HG03469 (cell line): ENCODE measurements around the gene RANBP3.

Experiments used
- ATAC-seq: cut with Tn5 transposase; IDR thresholded peaks from one replicate; pipeline ENCODE4 v1.9.1; 2021; ENCODE audit warnings: mild to moderate bottlenecking, moderate library complexity, moderate number of reproducible peaks; ENCODE audit not compliant: unreplicated experiment

RANBP3 gene

GRCh38 chr19:5931251-5931650 lies 46.7 kb downstream of the RANBP3 start:
- ATAC-seq = no peak

GRCh38 chr19:5929625-5930024 lies 48.3 kb downstream of the RANBP3 start:
- no peak for ATAC-seq

GRCh38 chr19:5929179-5929578 lies 48.8 kb downstream of the RANBP3 start:
- no peak for ATAC-seq

- ATAC-seq = no peak
These were observed 50.5 kb downstream of the RANBP3 start for GRCh38 chr19:5927441-5927821.

- ATAC-seq = no peak
These were observed 51.1 kb downstream of the RANBP3 start for GRCh38 chr19:5926641-5927440.

GRCh38 chr19:5925830-5926427 lies 52.0 kb downstream of the RANBP3 start:
- no peak for ATAC-seq

GRCh38 chr19:5923356-5923755 lies 54.6 kb downstream of the RANBP3 start:
- ATAC-seq = no peak

- no peak for ATAC-seq
These were observed 55.8 kb downstream of the RANBP3 start for GRCh38 chr19:5922161-5922545.

GRCh38 chr19:5921516-5922160 lies 56.3 kb downstream of the RANBP3 start:
- no peak for ATAC-seq

GRCh38 chr19:5918463-5919079 lies 59.4 kb downstream of the RANBP3 start:
- no peak for ATAC-seq

- no peak for ATAC-seq
These were observed 60.4 kb downstream of the RANBP3 start for GRCh38 chr19:5917431-5918107.

GRCh38 chr19:5916181-5916708 lies 61.7 kb downstream of the RANBP3 start:
- no peak for ATAC-seq

- ATAC-seq = no peak
These were observed 62.2 kb downstream of the RANBP3 start for GRCh38 chr19:5915782-5916165.

GRCh38 chr19:5914946-5915781 lies 62.8 kb downstream of the RANBP3 start:
- ATAC-seq = no peak

- no peak for ATAC-seq
These were observed 63.6 kb downstream of the RANBP3 start for GRCh38 chr19:5914358-5914774.

GRCh38 chr19:5913739-5914357 lies 64.1 kb downstream of the RANBP3 start, which contains the start of gene CAPS:
Gene CAPS, plus strand, starts transcription at chr19:5914254. Its CDS starts 153 bp downstream, at chr19:5914407.
- ATAC-seq = no peak

- ATAC-seq = no peak
These were observed 66.6 kb downstream of the RANBP3 start for GRCh38 chr19:5911366-5911765.

- ATAC-seq = no peak
These were observed 67.4 kb downstream of the RANBP3 start for GRCh38 chr19:5910638-5910907.

GRCh38 chr19:5908773-5909442 lies 69.0 kb downstream of the RANBP3 start:
- ATAC-seq = no peak
